HG02678 (cell line): ENCODE results near the gene DCTN2.
"Not testable (repeated sequence)": the region's sequence is repeated elsewhere in the genome, so short reads cannot be mapped to it uniquely, and the experiment has no call there.

Source experiments
- ATAC-seq: cut with Tn5 transposase; IDR thresholded peaks from one replicate; pipeline ENCODE4 v1.9.1; 2021; ENCODE audit warnings: mild to moderate bottlenecking, moderate library complexity; ENCODE audit not compliant: unreplicated experiment

DCTN2 gene

DNA sequence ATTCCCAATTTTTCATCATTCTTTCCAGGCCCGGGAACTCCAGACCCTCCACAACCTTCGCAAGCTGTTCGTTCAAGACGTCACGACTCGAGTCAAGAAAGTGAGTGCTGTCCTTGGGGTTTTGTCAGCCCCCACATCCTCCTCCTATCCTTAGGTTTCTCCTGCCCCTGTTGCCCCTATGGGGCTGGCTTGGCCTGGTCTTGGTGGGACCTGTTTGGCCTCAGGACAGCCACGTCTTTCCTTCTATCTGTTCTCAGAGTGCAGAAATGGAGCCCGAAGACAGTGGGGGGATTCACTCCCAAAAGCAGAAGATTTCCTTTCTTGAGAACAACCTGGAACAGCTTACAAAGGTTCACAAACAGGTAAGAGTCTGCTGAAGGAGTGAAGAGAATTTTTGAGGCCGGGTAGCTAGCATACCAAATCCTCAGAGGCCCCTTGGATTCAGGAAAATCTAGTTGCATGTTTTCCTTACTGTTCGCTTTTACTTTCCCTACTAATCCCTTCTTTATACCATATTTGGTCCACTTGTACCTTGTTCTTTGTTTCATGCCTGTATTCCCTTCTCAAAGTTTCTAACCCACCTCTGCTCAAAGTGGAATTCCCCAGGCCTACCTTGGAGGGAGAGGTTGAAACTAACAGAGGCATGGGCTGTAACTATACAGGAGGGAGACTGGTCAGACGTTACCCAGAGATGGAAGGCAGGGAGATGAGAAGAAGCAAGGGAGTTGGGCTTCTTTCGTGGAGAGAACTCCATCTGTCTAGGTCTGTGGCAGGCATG lies 31.2 kb upstream of the DCTN2 start:
- no peak for ATAC-seq

DNA sequence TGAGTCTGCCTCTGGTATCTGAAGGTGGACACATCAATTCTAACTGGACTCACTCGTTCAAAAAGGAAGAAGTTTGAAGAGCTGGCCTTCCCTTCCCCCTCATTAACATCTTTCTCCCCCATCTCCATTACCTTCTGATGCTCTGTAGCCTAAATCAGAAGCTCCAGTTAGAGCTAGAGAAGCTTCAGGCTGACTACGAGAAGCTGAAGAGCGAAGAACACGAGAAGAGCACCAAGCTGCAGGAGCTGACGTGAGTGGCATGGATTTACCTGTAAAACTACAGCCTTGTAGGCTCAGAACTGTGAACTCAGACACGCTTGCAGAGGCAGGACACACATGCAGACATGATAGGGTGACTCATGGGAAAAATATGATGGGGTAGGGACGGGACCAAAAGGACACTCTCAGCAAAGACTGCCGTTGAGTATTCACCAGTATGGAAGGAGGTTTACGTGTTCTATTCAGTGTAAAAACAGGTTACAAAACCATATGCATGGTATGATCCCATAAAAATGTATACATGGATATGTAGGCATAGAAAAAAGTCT lies 29.7 kb upstream of the DCTN2 start:
- ATAC-seq: no peak

- ATAC-seq: no peak
These were observed 29.0 kb upstream of the DCTN2 start for GRCh38 chr12:57575771-57576612.

- ATAC-seq: no peak
These were observed 27.8 kb upstream of the DCTN2 start for GRCh38 chr12:57574795-57575194.

- no peak for ATAC-seq
These were observed 25.2 kb upstream of the DCTN2 start for GRCh38 chr12:57571926-57572762.

- not testable (repeated sequence) for ATAC-seq
These were observed 23.4 kb upstream of the DCTN2 start for GRCh38 chr12:57570438-57570837.

DNA sequence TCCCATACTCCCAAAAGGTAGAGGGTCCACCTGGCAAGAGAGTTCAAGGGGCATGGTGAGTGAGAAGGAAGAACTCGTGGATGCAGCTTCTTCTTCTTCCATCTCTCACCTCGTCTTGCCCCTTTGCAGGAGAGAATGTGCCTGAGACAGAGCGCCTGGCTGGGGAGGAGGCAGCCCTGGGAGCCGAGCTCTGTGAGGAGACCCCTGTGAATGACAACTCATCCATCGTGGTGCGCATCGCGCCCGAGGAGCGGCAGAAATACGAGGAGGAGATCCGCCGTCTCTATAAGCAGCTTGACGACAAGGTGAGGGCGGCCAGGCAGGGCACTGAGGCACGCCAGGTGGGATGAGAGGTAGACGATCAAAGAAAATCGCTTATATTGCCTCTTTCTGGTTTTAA lies 22.9 kb upstream of the DCTN2 start:
- no peak for ATAC-seq

GRCh38 chr12:57568838-57569237 lies 21.8 kb upstream of the DCTN2 start:
- ATAC-seq: no peak

- ATAC-seq: no peak
These were observed 17.3 kb upstream of the DCTN2 start for GRCh38 chr12:57564178-57564740.

GRCh38 chr12:57563358-57563757 lies 16.4 kb upstream of the DCTN2 start:
- ATAC-seq: no peak

DNA sequence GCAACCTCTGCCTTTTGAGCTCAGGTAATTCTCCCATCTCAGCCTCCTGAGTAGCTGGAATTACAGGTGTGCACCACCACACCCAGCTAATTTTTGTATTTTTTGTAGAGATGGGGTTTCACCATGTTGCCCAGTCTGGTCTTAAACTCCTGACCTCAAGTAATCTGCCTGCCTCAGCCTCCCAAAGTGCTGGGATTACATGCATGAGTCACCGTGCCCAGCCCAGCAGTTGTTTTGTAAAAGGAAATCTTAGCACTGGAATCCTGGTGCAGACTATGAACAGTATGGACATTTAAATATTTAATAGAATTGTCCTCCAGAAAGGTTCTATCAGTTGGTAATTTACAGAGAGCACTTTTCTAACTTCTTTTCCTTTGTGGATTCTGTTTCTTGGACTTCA lies 14.1 kb upstream of the DCTN2 start:
- not testable (repeated sequence) for ATAC-seq

DNA sequence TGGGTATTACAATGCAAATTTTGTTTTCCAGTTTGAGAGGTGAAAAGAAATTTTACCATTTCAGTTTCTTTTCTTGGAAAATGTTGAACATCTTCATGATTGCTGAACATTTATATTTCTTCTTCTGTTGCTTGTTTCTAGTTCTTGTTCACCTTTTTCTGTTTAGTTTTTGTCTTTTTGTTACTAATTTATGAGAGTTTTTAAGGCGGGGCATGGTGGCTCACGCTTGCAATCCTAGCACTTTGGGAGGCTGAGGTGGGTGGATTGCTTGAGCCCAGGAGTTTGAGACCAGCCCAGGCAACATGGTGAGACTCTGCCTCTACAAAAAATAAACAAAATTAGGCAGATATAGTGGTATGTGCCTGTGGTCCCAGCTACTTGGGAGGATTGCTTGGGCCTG lies 13.5 kb upstream of the DCTN2 start:
- no peak for ATAC-seq

- ATAC-seq: no peak
These were observed 11.9 kb upstream of the DCTN2 start for GRCh38 chr12:57558864-57559263.

- no peak for ATAC-seq
These were observed 7.9 kb upstream of the DCTN2 start for GRCh38 chr12:57554897-57555296.

- no peak for ATAC-seq
These were observed 7.5 kb upstream of the DCTN2 start for GRCh38 chr12:57554453-57554852.

- no peak for ATAC-seq
These were observed 6.6 kb upstream of the DCTN2 start for GRCh38 chr12:57553343-57554202.

- ATAC-seq: no peak
These were observed 5.9 kb upstream of the DCTN2 start for GRCh38 chr12:57552835-57553313.

- no peak for ATAC-seq
These were observed 5.3 kb upstream of the DCTN2 start for GRCh38 chr12:57552306-57552651.

DNA sequence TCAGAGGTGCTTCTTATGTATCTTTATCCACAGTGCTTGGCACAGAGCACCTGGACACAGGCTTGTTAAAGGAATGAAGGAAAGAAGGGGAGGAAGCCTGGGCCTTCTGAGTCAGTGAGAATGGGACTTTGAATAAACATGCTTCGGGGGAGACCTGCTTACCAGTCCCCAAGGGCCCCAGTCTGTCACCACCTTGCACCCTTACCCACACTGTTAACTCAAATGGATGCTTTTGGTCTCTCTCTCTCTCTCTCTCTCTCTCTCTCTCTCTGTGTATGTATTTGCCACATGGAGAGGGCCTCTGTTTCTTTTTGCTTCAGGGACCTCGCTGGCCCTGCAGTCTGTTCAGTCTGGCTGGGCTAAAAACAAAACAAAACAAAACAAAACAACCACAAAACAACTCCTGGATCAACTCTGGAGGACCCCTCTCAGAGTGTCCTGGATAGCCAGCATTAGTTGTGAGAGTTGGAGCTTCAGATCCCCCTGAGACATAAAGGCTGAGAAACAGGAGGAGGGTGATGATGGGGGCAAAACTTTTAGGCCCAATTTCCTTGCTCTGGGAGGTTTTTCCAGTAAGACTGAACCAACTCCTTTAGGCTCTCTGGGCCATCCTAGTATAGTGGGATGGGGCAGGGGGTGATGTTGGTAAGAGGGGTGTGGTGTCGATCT lies 4.8 kb upstream of the DCTN2 start:
- no peak for ATAC-seq
